Spleen (tissue), 7 donors: ENCODE measurements around the gene MIF.

Experiments used
- CTCF ChIP-seq, 11 experiments: fragments of 200-600 bp in 7 of 11; fragments of 450-650 bp in 4 of 11; sonication (generic) in 4 of 11; IDR thresholded peaks in 8 of 11; conservative IDR thresholded peaks in 3 of 11; 1 replicate in 7 of 11; 2 replicates in 4 of 11; pipeline versions ENCODE4 v1.4.0 to v1.8.0; 2016 to 2021; ENCODE audit warnings: antibody characterized with exemption in 11 of 11, inconsistent platforms in 4 of 11, mild to moderate bottlenecking in 1 of 11
- POLR2A ChIP-seq, 3 donors: fragments of 450-650 bp; IDR thresholded peaks; one replicate each; pipeline ENCODE4 v1.5.1; 2017; ENCODE audit warnings: antibody characterized with exemption in 3 of 3, mild to moderate bottlenecking in 1 of 3
- POLR2AphosphoS5 ChIP-seq, 3 donors: sonication (generic); formaldehyde crosslinking; IDR thresholded peaks; one replicate each; pipeline ENCODE4 v1.5.1; 2017; ENCODE audit warnings: antibody characterized with exemption in 3 of 3
- donor health status: DM: no; HTN: no; CAD: no; lungs with moderate emphysema.
- donor health status: DM: no; HTN: no; CAD: no.
- donor health status: DM: no; HTN: no; CAD: no.

DNA sequence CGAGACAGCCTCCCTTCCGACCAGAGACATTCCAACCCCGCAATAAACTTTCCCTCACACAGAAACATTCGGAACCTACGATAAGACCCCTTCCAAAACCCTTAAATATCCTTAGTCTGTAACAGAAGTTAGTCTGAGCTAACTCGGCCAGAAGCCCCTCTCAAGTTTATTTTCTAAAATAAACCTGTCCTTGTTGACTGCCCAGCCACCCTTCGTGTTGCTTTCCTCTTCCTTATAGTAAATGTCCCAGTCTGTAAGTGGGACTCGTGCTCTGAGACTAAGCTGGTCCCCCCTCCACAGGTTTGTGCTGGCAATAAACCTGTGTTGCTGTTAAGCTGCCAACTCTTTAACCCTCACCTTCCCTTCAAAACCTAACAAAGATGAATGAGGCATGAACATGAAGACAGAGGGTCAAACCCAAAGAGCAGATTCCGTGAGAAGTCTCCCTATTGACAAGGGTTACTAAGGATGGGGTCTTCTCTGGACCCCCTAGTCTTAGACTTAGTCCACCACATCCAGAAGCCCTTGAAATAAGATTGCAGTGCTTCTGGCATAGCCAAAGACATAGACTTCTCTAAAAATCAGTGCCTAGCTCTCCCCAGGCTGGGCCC is 18.2 kb downstream of the MIF start:
- TF ChIP-seq CTCF (IDR thresholded peaks at IDR 0.05 in 8 of 11, conservative IDR thresholded peaks at IDR 0.05 in 3 of 11), result no peak
- no peak for TF ChIP-seq POLR2A (IDR thresholded peaks at IDR 0.05)
- no peak for TF ChIP-seq POLR2AphosphoS5 (IDR thresholded peaks at IDR 0.05)
